Stimulated activated CD8-positive, alpha-beta memory T cell treated with anti-CD3 and anti-CD28 coated beads, Interleukin-15, amount 100 ng/mL, for 4 hours (primary cell): ENCODE data around the gene NELFB.
"Not testable (repeated sequence)": the region's sequence is repeated elsewhere in the genome, so short reads cannot be mapped to it uniquely, and the experiment has no call there.

ENCODE experiments used
- DNase-seq, 2 donors: peaks; one replicate each; pipeline ENCODE4 v3.0.0-alpha.2; 2020; ENCODE audit warnings: low read depth in 2 of 2

NELFB gene

GRCh38 chr9:137234758-137235423 is 20.2 kb upstream of the NELFB start:
- DNase-seq: no peak

GRCh38 chr9:137235424-137236237 is 19.5 kb upstream of the NELFB start:
- DNase-seq: no peak

GRCh38 chr9:137236238-137236935 is 18.7 kb upstream of the NELFB start:
- DNase-seq: peak; percentile 74 to 80

- no peak for DNase-seq
Measured at GRCh38 chr9:137236936-137237421, 18.1 kb upstream of the NELFB start.

DNA sequence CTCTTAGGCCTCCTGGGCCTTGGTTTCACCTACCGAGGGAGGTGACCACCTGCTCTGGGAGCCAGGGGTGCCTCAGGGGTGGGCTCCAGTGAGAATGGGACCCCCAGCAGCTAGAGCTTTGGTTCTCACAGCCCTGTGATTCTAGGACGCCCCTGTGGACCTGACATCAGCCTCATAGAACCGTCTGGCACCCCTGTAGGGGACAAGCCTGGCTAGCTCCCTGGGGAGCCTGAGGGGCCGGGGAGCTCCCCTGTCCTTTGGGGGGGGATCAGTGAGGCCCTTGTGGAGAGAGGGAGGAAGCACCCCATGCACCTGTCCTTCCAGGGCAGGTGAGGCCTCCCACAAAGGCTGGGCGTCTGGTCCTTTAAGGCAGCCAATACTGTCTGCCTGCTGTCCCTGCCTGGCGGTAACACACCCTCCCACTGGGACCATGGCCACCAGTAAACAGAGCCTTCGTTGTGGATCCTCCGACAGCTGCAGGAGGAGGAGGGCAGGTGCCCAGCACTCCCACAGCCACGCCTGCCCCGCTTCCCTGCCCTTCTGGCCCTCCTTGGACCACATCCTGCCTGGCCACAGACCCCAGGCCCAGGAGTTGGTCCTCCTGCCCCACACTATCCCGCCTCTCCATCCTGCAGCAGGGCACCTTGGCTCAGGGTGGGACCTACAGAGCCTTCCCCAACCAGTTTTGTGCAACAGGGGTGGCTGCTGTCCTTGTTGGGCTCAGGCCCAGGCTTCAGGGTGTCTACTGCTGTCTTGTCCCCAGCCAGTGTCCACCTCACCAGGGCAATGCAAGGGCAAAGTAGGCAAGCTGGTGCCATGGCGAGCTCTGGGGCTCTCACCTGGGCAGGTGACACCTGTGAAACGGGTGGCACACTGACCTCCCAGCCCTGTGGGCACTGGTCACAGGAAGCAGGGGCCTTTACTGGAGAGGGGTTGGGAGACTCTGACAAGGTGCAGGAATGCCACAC is 17.1 kb upstream of the NELFB start:
- no peak for DNase-seq

- not testable (repeated sequence) for DNase-seq
Measured at GRCh38 chr9:137239541-137240200, 15.5 kb upstream of the NELFB start.

- DNase-seq: peak; percentile 58 to 67
Measured at GRCh38 chr9:137240318-137240840, 14.7 kb upstream of the NELFB start.

DNA sequence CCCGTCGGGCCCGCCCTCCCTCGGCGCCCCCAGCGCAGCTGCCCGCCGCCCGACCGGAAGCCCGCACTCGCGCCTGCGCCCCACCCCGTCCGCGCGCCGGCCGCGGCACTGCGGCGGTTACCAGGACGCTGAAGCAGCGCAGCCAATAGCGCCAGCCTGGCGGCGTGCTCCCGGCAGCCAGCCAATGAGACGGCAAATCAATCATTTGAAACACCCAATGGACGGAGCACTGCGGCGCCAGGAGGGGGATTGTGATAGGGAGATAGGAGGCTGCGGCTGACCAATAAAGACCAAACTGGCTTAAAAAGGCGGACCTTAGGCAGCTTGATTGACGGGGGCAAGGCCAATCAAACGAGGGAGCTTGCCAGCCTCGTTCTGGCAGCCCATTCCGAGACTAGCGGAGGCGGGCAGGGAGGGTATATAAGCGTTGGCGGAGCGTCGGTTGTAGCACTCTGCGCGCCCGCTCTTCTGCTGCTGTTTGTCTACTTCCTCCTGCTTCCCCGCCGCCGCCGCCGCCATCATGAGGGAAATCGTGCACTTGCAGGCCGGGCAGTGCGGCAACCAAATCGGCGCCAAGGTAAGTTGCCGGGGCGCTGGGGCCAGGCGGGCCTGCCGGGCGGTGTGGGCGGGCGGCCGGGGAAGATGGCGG is 14.2 kb upstream of the NELFB start, which contains the start of gene TUBB4B:
TSS of gene TUBB4B (plus strand) at position 447 of the 649 bp plus-strand sequence. CDS start at position 521, 74 bp downstream.
- peak; percentile 95 to 98 for DNase-seq

GRCh38 chr9:137241490-137242268 is 13.4 kb upstream of the NELFB start:
- peak; percentile 55 to 66 for DNase-seq

- no peak for DNase-seq
Measured at GRCh38 chr9:137242269-137243203, 12.6 kb upstream of the NELFB start.

DNA sequence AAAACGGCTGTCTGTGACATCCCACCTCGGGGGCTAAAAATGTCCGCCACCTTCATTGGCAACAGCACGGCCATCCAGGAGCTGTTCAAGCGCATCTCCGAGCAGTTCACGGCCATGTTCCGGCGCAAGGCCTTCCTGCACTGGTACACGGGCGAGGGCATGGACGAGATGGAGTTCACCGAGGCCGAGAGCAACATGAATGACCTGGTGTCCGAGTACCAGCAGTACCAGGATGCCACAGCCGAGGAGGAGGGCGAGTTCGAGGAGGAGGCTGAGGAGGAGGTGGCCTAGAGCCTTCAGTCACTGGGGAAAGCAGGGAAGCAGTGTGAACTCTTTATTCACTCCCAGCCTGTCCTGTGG is 11.9 kb upstream of the NELFB start:
- not testable (repeated sequence) for DNase-seq

GRCh38 chr9:137243626-137244485 is 11.3 kb upstream of the NELFB start:
- DNase-seq: no peak

DNA sequence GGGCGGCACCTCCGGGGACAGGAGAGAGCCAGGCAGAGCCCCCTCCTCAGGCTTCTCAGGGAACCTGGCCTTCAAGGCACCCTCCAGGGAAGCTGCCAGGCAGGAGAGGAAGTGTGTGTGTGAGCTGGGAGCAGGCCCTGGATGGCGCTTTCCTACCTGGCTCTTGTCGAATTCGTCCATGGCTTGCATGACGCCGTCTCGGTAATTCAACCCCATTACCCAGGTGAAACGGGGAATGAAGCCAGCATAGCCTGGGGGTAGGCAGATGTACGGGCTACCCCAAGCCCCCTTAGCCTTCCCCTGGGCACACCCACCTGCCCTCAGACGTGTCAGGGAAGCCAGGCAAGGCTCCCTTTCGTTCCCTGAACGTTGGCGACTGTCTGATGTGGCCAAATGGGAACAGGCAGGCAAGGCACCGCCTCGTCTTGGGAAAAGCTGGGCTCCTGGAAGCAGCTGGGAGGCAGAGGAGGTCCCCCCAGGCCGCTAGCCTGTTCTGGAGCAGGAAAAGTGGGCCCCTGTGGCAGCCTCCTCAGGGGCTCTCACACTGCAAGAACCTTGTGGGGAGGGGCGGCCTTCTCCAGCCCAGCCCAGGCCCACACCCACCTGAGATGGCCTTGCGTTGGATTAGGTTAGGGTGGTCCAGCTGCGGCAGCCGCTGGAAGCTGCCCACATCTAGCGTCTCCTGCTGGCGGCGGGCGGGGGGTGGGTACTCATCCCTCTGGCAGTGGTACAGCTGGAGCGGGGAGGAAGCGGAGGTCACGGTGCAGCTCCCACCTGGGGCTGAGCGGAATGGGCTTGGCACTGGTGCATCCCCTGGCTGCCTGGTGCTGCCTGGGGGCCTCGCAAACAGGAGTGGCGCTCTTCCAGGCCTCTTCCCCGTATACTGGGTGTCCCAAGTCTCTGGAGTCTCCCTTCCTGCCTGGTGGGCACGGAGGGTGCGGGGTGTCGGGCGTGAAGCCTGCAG is 10.4 kb upstream of the NELFB start:
- no peak for DNase-seq

GRCh38 chr9:137245450-137246421 is 9.4 kb upstream of the NELFB start:
- no peak for DNase-seq
